HCT116 (cell line): Measurements from ENCODE around the gene SDHAF4. TPM values are rescaled to one million over a fixed set of nuclear protein-coding genes. Genes with fewer than 3 reads are reported as not detected.

Source experiments
- ATAC-seq: fragments of 200-7000 bp; cut with Tn5 transposase; 2 replicates; pipeline ENCODE4 v1.9.1; 2020; ENCODE audit warnings: mild to moderate bottlenecking, moderate library complexity
- BruUV-seq: library from RNA; stranded (reverse); fragments of 400-500 nt; replicated peaks from 2 replicates; lab custom pipeline; 2021; lab: Mats Ljungman, UMichigan
- CTCF ChIA-PET: fragments of 300-600 bp; sonication (Branson Sonifier 250); formaldehyde crosslinking; loops from one replicate; lab custom pipeline; 2021; ENCODE audit warnings: antibody characterized with exemption; lab: Charles Lee
- POLR2A ChIA-PET: fragments of 300-600, 350-600 bp; sonication (Branson Sonifier 250); formaldehyde crosslinking; loops from one replicate; lab custom pipeline; 2021; ENCODE audit warnings: antibody characterized with exemption; lab: Charles Lee
- RAD21 ChIA-PET, 2 experiments: fragments of 300-600 bp; sonication (Branson Sonifier 250); formaldehyde crosslinking; loops; one replicate each; lab custom pipeline; 2023; ENCODE audit warnings: low total read pairs in 2 of 2; ENCODE audit not compliant: uncharacterized antibody in 2 of 2, unreplicated experiment in 2 of 2, low non-redundant PET in 1 of 2; lab: Charles Lee
- DNase-seq: peaks from one replicate; pipeline ENCODE4 v3.0.0-alpha.2; 2010; ENCODE audit warnings: low read depth, low spot score
- H2AFZ ChIP-seq: fragments of 200-600 bp; shearing (Covaris generic), sonication (generic); 2 replicates; pipeline ENCODE4 v1.6.1; 2017; ENCODE audit warnings: low read depth, mixed run types, mixed read lengths, antibody characterized with exemption, low read length; ENCODE audit not compliant: poor library complexity, severe bottlenecking
- H3K27ac ChIP-seq: 2 replicates; pipeline ENCODE4 v1.5.1; 2012; ENCODE audit warnings: low read depth, low read length
- H3K27me3 ChIP-seq: fragments of 200-600 bp; sonication (generic); 2 replicates; pipeline ENCODE4 v1.6.1; 2016; ENCODE audit warnings: mixed run types, low read length, mixed read lengths; ENCODE audit not compliant: insufficient read depth
- H3K36me3 ChIP-seq, 2 experiments: fragments of 200-500 bp in 1 of 2; fragments of 200-600 bp in 1 of 2; sonication (Bioruptor generic) in 1 of 2; sonication (generic) in 1 of 2; 2 replicates each; pipeline versions ENCODE4 v1.5.1 to v1.6.1; 2014 to 2016; ENCODE audit warnings: low read length in 2 of 2, inconsistent platforms in 1 of 2, mixed read lengths in 1 of 2, mixed run types in 1 of 2; ENCODE audit not compliant: insufficient read depth in 2 of 2, control insufficient read depth in 1 of 2
- H3K4me1 ChIP-seq, 2 experiments: fragments of 200-600 bp in 1 of 2; sonication (generic) in 1 of 2; 2 replicates each; pipeline versions ENCODE4 v1.5.1 to v1.6.1; 2012 to 2017; ENCODE audit warnings: low read length in 2 of 2, inconsistent platforms in 1 of 2, mild to moderate bottlenecking in 1 of 2, mixed read lengths in 1 of 2, mixed run types in 1 of 2, moderate library complexity in 1 of 2; ENCODE audit not compliant: insufficient read depth in 2 of 2, control insufficient read depth in 1 of 2
- H3K4me2 ChIP-seq: fragments of 200-600 bp; sonication (generic); 2 replicates; pipeline ENCODE4 v1.6.1; 2017; ENCODE audit warnings: mixed run types, low read length, mixed read lengths
- H3K4me3 ChIP-seq, 2 experiments: fragments of 200-600 bp in 1 of 2; sonication (generic) in 1 of 2; replicated peaks in 1 of 2; 2 replicates each; pipeline ENCODE4 v1.5.1; 2011 to 2016; ENCODE audit warnings: low read length in 2 of 2, control low read depth in 1 of 2, low read depth in 1 of 2, mild to moderate bottlenecking in 1 of 2, mixed read lengths in 1 of 2, mixed run types in 1 of 2
- H3K79me2 ChIP-seq: fragments of 200-600 bp; sonication (generic); 2 replicates; pipeline ENCODE4 v1.6.1; 2017; ENCODE audit warnings: mild to moderate bottlenecking, mixed run types, low read length, moderate library complexity, mixed read lengths; ENCODE audit not compliant: insufficient read depth
- H3K9ac ChIP-seq: fragments of 200-600 bp; sonication (generic); 2 replicates; pipeline ENCODE4 v1.6.1; 2016; ENCODE audit warnings: low read length, mixed read lengths
- H3K9me2 ChIP-seq: fragments of 200-600 bp; sonication (generic), shearing (Covaris generic); 2 replicates; pipeline ENCODE4 v1.6.1; 2017; ENCODE audit warnings: mixed run types, mild to moderate bottlenecking, moderate library complexity; ENCODE audit not compliant: insufficient read depth
- H3K9me3 ChIP-seq, 2 experiments: fragments of 200-500 bp in 1 of 2; fragments of 200-600 bp in 1 of 2; sonication (Bioruptor generic) in 1 of 2; sonication (generic) in 1 of 2; 2 replicates each; pipeline ENCODE4 v1.6.1; 2014 to 2017; ENCODE audit warnings: low read length in 2 of 2, mixed read lengths in 2 of 2, inconsistent platforms in 1 of 2, low read depth in 1 of 2, mild to moderate bottlenecking in 1 of 2, mixed run types in 1 of 2, moderate library complexity in 1 of 2; ENCODE audit not compliant: control insufficient read depth in 1 of 2, insufficient read depth in 1 of 2
- H4K20me1 ChIP-seq: fragments of 200-600 bp; sonication (generic), shearing (Covaris generic); 2 replicates; pipeline ENCODE4 v1.6.1; 2017; ENCODE audit warnings: mixed run types, mild to moderate bottlenecking, moderate library complexity; ENCODE audit not compliant: insufficient read depth
- ATF3 ChIP-seq: IDR thresholded peaks from 2 replicates; pipeline ENCODE4 v1.6.1; 2012
- CBX3 ChIP-seq: IDR thresholded peaks from 2 replicates; pipeline ENCODE4 v1.6.1; 2012; ENCODE audit warnings: low read depth
- CEBPB ChIP-seq: IDR thresholded peaks from 2 replicates; pipeline ENCODE4 v1.6.1; 2012; ENCODE audit warnings: low read depth
- EGR1 ChIP-seq: IDR thresholded peaks from 2 replicates; pipeline ENCODE4 v1.6.1; 2012; ENCODE audit warnings: low read depth
- ELF1 ChIP-seq: IDR thresholded peaks from 2 replicates; pipeline ENCODE4 v1.6.1; 2012; ENCODE audit warnings: low read depth, borderline replicate concordance
- EZH2 ChIP-seq: fragments of 200-600 bp; sonication (generic); IDR thresholded peaks from 2 replicates; pipeline ENCODE4 v1.6.1; 2017; ENCODE audit warnings: antibody characterized with exemption, mixed run types
- EZH2phosphoT487 ChIP-seq: fragments of 200-600 bp; IDR thresholded peaks from 2 replicates; pipeline ENCODE4 v1.6.1; 2018; ENCODE audit warnings: antibody characterized with exemption, borderline replicate concordance
- JUND ChIP-seq: IDR thresholded peaks from 2 replicates; pipeline ENCODE4 v1.6.1; 2012
- POLR2A ChIP-seq: IDR thresholded peaks from 2 replicates; pipeline ENCODE4 v1.7.0; 2011; ENCODE audit warnings: borderline replicate concordance; ENCODE audit not compliant: insufficient read depth, insufficient read length; ENCODE audit errors: extremely low read depth
- POLR2AphosphoS5 ChIP-seq: IDR thresholded peaks from 2 replicates; pipeline ENCODE4 v1.6.1; 2011; ENCODE audit warnings: mild to moderate bottlenecking, low read depth, low read length, moderate library complexity
- RAD21 ChIP-seq: IDR thresholded peaks from 2 replicates; pipeline ENCODE4 v1.6.1; 2012; ENCODE audit warnings: low read depth, mild to moderate bottlenecking
- REST ChIP-seq: IDR thresholded peaks from 2 replicates; pipeline ENCODE4 v1.6.1; 2012; ENCODE audit warnings: low read depth
- SRF ChIP-seq: IDR thresholded peaks from 2 replicates; pipeline ENCODE4 v1.6.1; 2012; ENCODE audit warnings: low read depth
- TCF7L2 ChIP-seq: IDR thresholded peaks from 2 replicates; pipeline ENCODE4 v1.7.0; 2011; ENCODE audit warnings: borderline replicate concordance, inconsistent platforms; ENCODE audit not compliant: insufficient read depth, insufficient read length; ENCODE audit errors: extremely low read depth
- ZBTB33 ChIP-seq: IDR thresholded peaks from 2 replicates; pipeline ENCODE4 v1.6.1; 2011; ENCODE audit warnings: mild to moderate bottlenecking, low read length, moderate library complexity; ENCODE audit not compliant: insufficient replicate concordance; ENCODE audit errors: extremely low read depth
- ZNF274 ChIP-seq: fragments of 200-500 bp; sonication (Bioruptor generic); IDR thresholded peaks from 2 replicates; pipeline ENCODE4 v1.6.1; 2014; ENCODE audit warnings: mild to moderate bottlenecking, low read depth, low read length, inconsistent platforms
- intact Hi-C: fragments of 100-400 bp; cut with micrococcal nuclease; formaldehyde crosslinking; loops from 2 replicates; pipeline ENCODE4 v1.10.0; 2022
- total RNA-seq: library from RNA; stranded (reverse); gene quantifications from one replicate; pipeline ENCODE4 v1.2.1, GENCODE V29; 2021; ENCODE audit not compliant: unreplicated experiment
- TF ChIP-seq, protein P1 (sequence below), 3 experiments: fragments of 200-600 bp in 1 of 3; sonication (generic) in 1 of 3; IDR thresholded peaks in 2 of 3; conservative IDR thresholded peaks in 1 of 3; 2 replicates each; pipeline ENCODE4 v1.5.1; 2012 to 2017; ENCODE audit warnings: low read depth in 2 of 3, low read length in 2 of 3, antibody characterized with exemption in 1 of 3, borderline replicate concordance in 1 of 3, control low read depth in 1 of 3, mild to moderate bottlenecking in 1 of 3, mixed read lengths in 1 of 3, mixed run types in 1 of 3, moderate library complexity in 1 of 3; ENCODE audit not compliant: insufficient read depth in 1 of 3

Gene SDHAF4
- total RNA-seq, 1 experiment from 2014 or later, result 8.9 TPM

DNA sequence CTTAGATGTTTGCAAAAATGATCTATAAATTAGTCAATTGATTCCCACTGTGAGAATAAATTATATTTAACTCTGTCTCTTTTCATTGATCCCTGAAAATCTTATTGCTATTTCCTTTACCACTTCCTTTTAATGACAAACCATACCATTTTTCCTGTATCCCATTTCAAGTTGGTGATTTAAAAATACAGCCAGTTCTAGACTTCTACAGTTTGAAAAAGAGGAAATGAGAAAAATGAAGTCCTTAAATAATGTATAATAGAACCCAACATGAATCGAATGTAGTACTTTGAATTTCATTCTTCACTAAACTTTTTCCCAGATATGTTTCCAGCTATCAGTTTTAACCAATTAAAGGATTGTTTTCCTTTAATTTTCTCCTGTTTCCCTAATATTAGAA, 29.5 kb upstream of the SDHAF4 start:
- Histone ChIP-seq H3K9ac (no peak overlapping the region), H4K20me1 (no peaks in the 10 kb centered on the region), H3K9me3 (no peaks in the 10 kb centered on the region), H2AFZ (no peak overlapping the region), H3K79me2 (no peaks in the 10 kb centered on the region), H3K27me3 (no peaks in the 10 kb centered on the region), H3K27ac (no peak overlapping the region), H3K4me3 (no peak overlapping the region), H3K4me2 (no peak overlapping the region), H3K4me1 (no peaks in the 10 kb centered on the region), H3K9me2 (no peaks in the 10 kb centered on the region)
- ChIA-PET CTCF (no interaction called here), RAD21 (no interaction called here)
- no peak for ATAC-seq
- no peak for DNase-seq
- TF ChIP-seq EZH2, result no peak
- no peak for TF ChIP-seq CBX3
- TF ChIP-seq POLR2AphosphoS5, result no peak
- TF ChIP-seq, protein P1, sequence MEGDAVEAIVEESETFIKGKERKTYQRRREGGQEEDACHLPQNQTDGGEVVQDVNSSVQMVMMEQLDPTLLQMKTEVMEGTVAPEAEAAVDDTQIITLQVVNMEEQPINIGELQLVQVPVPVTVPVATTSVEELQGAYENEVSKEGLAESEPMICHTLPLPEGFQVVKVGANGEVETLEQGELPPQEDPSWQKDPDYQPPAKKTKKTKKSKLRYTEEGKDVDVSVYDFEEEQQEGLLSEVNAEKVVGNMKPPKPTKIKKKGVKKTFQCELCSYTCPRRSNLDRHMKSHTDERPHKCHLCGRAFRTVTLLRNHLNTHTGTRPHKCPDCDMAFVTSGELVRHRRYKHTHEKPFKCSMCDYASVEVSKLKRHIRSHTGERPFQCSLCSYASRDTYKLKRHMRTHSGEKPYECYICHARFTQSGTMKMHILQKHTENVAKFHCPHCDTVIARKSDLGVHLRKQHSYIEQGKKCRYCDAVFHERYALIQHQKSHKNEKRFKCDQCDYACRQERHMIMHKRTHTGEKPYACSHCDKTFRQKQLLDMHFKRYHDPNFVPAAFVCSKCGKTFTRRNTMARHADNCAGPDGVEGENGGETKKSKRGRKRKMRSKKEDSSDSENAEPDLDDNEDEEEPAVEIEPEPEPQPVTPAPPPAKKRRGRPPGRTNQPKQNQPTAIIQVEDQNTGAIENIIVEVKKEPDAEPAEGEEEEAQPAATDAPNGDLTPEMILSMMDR (IDR thresholded peaks at IDR 0.05 in 2 of 3, conservative IDR thresholded peaks at IDR 0.05 in 1 of 3; ENCODE audit: borderline replicate concordance in 1 of 3, insufficient read depth in 1 of 3, low read depth in 2 of 3, low read length in 2 of 3), result no peak
- no peak for TF ChIP-seq JUND
- TF ChIP-seq RAD21, result no peak
- TF ChIP-seq REST, result no peak
- TF ChIP-seq EZH2phosphoT487, result no peak
- TF ChIP-seq SRF, result no peak
- no peak for TF ChIP-seq ZBTB33
- no peak for TF ChIP-seq ZNF274
- TF ChIP-seq POLR2A, result no peak
- no peak for TF ChIP-seq TCF7L2
- no peak for TF ChIP-seq ATF3
- no peak for TF ChIP-seq ELF1
- TF ChIP-seq EGR1, result no peak
- no peak for TF ChIP-seq CEBPB
- TF ChIP-seq, all 23 proteins: peak for 0
- peaks cover 0 to 4% of the 10 kb centered on the region in 2 experiments; a peak in 1 of 4 replicates for H3K36me3 ChIP-seq
- no TSS peak for BruUV-seq
- POLR2A ChIA-PET, result no interaction called here
- intact Hi-C loops, result no loop called here
